ENCODE measurements around the gene UGT1A9.

DNA sequence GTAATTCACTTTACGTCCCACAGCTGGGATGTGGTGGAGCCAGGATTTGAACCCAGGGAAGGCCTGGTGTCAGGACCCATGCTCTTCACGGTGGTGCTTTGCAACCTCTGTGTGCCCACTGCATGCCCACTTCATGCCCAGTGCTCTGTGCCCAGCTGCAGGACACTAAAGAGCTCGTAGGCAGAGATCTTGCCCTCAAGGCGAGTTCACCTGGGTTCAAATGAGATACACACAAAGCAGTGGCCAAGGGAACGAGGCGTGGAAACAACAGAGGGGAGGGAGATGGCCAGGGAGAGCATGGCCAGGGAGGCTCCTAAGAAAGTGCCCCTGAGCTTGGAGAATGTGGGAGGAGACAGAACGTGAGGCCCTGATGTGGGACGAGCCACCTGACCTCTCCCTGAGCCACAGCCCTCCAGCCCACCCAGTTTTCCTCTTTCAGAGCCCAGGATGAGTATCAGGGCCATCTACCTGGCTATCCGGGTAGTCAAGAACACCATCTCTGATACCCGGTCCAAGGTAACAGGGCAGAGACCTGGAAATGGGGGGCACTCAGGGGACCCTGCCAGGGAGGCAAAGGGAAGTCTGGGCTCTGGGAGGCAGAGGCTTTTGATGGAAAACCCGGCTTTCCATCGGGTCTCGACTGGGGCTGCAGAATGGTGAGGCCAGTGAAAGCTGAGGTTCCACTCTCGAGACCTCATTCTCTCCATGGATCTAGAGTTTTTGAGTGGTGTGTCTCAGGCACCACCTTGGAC, 126.8 kb downstream of the UGT1A9 start:
- TF ChIP-seq, protein P1, sequence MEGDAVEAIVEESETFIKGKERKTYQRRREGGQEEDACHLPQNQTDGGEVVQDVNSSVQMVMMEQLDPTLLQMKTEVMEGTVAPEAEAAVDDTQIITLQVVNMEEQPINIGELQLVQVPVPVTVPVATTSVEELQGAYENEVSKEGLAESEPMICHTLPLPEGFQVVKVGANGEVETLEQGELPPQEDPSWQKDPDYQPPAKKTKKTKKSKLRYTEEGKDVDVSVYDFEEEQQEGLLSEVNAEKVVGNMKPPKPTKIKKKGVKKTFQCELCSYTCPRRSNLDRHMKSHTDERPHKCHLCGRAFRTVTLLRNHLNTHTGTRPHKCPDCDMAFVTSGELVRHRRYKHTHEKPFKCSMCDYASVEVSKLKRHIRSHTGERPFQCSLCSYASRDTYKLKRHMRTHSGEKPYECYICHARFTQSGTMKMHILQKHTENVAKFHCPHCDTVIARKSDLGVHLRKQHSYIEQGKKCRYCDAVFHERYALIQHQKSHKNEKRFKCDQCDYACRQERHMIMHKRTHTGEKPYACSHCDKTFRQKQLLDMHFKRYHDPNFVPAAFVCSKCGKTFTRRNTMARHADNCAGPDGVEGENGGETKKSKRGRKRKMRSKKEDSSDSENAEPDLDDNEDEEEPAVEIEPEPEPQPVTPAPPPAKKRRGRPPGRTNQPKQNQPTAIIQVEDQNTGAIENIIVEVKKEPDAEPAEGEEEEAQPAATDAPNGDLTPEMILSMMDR (IDR thresholded peaks at IDR 0.05; ENCODE audit: poor library complexity, severe bottlenecking) = no peak
- TF ChIP-seq POLR2AphosphoS5 (IDR thresholded peaks at IDR 0.05) (no peak), EP300 (conservative IDR thresholded peaks at IDR 0.05; ENCODE audit: poor library complexity, severe bottlenecking) (no peak), EZH2 (IDR thresholded peaks at IDR 0.05; ENCODE audit: borderline replicate concordance, insufficient read depth, low read length, poor library complexity, severe bottlenecking) (no peak), SMC3 (conservative IDR thresholded peaks at IDR 0.05; ENCODE audit: poor library complexity) (no peak), TAF1 (IDR thresholded peaks at IDR 0.05; ENCODE audit: low read depth) (no peak)
- TF ChIP-seq, protein P2, sequence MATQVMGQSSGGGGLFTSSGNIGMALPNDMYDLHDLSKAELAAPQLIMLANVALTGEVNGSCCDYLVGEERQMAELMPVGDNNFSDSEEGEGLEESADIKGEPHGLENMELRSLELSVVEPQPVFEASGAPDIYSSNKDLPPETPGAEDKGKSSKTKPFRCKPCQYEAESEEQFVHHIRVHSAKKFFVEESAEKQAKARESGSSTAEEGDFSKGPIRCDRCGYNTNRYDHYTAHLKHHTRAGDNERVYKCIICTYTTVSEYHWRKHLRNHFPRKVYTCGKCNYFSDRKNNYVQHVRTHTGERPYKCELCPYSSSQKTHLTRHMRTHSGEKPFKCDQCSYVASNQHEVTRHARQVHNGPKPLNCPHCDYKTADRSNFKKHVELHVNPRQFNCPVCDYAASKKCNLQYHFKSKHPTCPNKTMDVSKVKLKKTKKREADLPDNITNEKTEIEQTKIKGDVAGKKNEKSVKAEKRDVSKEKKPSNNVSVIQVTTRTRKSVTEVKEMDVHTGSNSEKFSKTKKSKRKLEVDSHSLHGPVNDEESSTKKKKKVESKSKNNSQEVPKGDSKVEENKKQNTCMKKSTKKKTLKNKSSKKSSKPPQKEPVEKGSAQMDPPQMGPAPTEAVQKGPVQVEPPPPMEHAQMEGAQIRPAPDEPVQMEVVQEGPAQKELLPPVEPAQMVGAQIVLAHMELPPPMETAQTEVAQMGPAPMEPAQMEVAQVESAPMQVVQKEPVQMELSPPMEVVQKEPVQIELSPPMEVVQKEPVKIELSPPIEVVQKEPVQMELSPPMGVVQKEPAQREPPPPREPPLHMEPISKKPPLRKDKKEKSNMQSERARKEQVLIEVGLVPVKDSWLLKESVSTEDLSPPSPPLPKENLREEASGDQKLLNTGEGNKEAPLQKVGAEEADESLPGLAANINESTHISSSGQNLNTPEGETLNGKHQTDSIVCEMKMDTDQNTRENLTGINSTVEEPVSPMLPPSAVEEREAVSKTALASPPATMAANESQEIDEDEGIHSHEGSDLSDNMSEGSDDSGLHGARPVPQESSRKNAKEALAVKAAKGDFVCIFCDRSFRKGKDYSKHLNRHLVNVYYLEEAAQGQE (IDR thresholded peaks at IDR 0.05; ENCODE audit: borderline replicate concordance) = no peak

Measured in neural cell (in vitro differentiated cells).